GM11168 (cell line): Measurements from ENCODE around the gene DNAH8.
"Not testable (repeated sequence)": the region's sequence is repeated elsewhere in the genome, so short reads cannot be mapped to it uniquely, and the experiment has no call there.

Experiments
- in situ Hi-C: fragments of 300-500 bp; cut with MboI; formaldehyde crosslinking; loops from one replicate; pipeline ENCODE4 v1.12.0; 2022; ENCODE audit warnings: low sequenced_read_pairs; ENCODE audit not compliant: unreplicated experiment

The DNAH8 gene

DNA sequence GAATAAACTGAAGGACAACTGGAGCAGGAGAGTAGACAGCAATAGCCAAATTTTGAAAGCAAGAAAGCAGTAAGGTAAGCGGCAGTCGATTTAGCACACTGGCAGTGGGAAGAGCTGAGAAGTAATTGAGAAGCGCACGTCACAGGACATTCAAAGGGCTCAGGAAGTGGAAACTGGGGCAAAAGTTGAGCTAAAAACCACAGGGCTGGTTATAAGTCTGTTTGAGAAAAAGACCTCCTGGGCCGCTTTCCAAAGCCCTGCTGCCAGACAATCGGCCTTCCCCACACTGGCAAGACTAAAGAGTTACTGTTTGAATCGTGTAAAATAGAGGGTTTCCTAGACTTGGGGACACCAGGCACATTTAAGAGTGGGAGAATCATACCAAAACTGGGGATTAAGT, 161.4 kb downstream of the DNAH8 start:
- in situ Hi-C loops, result no loop called here

DNA sequence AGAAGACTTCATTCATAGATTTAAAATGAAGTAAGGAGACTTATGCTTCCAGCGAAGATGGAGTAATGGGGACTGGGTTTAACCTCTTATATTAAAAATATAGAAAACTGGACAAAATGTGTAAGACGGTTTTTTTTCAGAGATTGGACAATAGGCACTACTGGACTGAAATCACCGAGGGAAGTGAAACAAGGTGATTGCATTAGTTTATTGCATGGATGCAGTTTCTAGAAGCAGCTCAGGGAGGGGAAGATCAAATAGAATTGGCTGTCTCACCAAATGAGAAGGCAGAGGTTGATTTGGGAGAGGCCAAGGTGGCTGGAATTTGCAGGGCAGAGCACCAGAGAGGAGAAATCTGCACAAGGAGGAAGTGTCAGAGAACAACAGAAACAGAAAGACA, 162.6 kb downstream of the DNAH8 start:
- in situ Hi-C loops, result no loop called here

GRCh38 chr6:38882157-38882556, 167.0 kb downstream of the DNAH8 start:
- in situ Hi-C loops, result no loop called here

DNA sequence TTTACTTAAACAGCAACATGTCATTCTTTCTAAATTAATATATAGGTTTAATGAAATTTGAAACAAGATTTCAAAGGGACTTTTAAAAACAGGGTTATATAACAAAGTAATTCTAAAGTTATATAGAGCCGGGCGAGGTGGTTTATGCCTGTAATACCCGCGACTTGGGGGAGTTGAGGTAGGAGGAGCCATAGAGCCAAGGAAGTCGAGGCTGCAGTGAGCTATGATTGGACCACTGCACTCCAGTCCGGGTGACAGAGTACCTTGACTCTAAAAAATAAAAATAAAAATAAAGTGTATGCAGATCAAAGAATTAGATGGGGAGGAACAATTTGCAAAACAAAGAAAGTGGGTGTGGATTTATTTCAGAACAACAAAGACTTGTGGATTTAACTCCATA, 182.4 kb downstream of the DNAH8 start:
- in situ Hi-C loops, result no loop called here

DNA sequence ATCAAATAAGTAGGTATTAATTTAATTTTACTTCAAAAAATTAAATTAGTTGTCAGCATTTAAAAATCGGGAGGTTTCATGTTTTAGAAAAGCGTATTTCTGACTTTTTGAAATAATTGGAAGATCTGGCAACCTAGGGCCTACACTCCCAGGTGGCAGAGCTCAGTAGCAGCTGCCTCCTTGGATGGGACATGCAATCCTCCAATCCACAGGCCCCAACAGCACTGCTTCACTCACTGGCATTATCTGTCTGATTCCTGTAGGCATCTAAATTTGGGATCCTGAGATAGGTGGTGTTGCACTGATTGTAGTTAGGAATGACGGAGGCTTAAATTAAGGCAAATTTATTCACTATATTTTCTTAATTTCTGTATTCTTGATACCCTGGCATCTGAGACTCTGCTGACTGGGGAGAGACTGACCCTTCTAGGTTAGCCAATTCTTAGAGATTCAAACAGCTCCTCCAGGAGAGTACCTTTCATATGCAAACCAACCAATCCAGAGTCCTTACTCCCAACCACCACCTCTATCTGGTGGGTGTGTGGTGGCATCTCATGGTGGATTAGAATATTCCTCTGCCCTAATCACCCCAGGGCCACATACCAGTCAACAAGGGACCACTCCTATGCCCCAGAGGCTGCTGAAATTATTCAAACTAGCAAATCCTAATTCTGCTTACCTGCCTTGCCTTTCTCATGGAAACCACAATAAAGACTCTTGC, 186.9 kb downstream of the DNAH8 start:
- in situ Hi-C loops, result no loop called here

GRCh38 chr6:38906582-38906981, 191.5 kb downstream of the DNAH8 start:
- in situ Hi-C loops, result no loop called here

GRCh38 chr6:38907264-38907663, 192.2 kb downstream of the DNAH8 start:
- in situ Hi-C loops, result no loop called here

- in situ Hi-C loops, result no loop called here
Measured at GRCh38 chr6:38909015-38909730, 194.1 kb downstream of the DNAH8 start.

DNA sequence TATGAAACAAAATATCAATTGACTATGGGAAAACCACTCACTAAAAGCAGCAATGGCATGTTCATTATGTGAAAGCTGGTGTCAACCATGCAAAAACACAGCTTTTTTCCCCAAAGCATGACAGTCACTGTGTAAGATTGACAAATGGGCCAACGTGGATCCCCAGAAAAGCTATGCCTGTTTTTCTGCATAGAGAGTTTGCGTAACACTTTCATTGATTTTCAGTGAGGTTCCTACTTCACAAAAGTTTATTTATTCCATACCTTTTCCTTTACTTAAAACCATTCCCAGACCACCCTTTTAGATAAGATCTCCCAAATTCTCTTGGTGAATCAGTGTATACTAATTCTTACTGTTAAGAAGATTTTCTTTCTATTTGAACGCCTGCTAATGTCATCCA, 195.1 kb downstream of the DNAH8 start:
- in situ Hi-C loops, result no loop called here

- in situ Hi-C loops, result no loop called here
Measured at GRCh38 chr6:38912378-38912777, 197.3 kb downstream of the DNAH8 start.

- in situ Hi-C loops, result no loop called here
Measured at GRCh38 chr6:38915205-38915925, 200.3 kb downstream of the DNAH8 start.

DNA sequence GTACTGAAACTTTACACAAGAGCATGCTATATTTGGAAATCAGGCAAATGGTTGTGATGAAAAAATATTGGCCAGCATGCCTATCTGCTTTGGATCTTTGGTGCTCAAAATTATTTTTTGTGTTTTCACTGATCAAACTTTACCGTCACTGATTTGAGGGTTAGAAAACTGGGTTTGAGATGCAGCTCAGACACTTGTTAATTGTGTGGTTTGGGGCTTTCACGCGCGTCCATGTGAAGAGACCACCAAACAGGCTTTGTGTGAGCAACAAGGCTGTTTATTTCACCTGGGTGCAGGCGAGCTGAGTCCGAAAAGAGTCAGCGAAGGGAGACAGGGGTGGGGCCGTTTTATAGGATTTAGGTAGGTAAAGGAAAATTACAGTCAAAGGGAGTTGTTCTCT, 206.4 kb downstream of the DNAH8 start:
- in situ Hi-C loops, result not testable (repeated sequence)

DNA sequence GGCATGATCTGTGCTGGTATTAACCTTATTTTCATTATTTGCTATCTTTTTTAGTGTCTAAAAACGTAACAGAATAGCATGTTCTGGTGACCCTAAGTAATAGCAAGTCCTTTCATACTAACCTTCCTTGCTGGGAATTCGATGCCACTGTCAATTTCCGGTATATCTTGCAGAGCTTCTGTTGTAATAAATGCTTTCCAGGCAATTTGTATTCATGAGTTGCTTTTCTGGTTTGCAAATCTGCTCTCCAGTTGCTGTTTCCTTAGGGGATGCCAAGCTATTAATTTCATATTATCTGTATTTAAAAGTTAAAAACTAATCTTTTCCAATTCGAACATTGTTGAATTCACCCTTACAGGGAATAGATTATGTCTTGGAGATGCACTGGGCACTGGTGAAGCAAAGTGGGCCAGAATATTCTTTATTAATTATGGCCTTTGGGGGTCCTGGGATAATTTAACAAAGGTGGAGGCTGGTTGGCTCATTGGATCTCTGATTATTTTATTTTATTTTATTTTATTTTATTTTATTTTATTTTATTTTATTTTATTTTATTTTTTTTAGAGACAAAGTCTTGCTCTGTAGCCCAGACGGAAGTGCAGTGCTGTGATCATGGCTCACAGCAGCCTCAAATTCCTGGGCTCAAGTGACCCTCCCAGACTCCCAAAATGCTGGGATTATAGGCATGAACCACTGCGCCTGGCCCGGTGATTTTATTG, 209.8 kb downstream of the DNAH8 start:
- in situ Hi-C loops, result no loop called here

DNA sequence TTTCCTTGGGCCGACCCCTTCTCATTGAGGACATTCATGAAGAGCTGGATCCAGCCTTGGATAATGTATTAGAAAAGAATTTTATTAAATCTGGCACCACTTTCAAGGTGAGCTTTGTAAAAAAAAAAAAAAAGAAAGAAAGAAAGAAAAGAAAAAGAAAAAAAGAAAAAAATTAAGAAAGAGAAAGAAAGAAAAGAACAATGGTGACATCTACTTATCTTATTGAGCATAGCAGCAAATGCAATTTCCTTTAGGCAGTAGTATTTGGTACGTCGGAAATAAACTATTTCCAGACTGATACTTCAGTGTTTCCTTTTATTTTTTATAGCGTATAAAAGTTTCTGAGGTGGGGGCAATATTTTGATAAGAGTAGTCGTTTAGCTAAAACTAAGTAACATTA, 214.4 kb downstream of the DNAH8 start:
- in situ Hi-C loops, result no loop called here

GRCh38 chr6:38933426-38933825, 218.3 kb downstream of the DNAH8 start:
- in situ Hi-C loops, result no loop called here

GRCh38 chr6:38935051-38935450, 219.9 kb downstream of the DNAH8 start:
- in situ Hi-C loops, result no loop called here

DNA sequence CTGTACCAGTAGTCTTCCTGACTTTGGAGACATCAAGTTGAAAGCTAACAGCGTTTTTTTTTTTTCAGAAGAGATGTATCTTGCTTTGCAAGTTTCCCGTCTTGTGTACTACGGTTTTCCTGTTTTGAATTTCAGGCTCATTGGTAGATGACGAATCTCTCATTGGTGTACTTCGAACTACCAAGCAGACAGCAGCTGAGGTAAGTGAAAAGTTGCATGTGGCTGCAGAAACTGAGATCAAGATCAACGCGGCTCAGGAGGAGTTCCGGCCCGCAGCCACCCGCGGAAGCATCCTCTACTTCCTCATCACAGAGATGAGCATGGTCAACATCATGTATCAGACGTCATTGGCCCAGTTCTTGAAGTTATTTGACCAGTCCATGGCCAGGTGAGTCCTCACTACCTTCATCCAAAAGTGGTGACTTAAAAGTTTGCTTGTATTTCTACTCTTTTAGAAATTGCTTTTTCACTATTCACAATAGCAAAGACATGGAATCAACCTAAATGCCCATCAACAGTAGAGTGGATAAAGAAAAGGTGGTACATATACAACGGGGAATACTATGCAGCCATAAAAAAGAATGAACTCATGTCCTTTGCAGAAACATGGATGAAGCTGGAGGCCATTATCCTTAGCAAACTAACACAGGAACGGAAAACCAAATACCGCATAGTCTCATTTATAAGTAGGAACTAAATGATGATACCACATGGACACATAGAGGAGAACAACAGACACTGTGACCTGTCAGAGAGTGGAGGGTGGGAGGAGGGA, 222.9 kb downstream of the DNAH8 start:
- in situ Hi-C loops, result no loop called here

- in situ Hi-C loops, result no loop called here
Measured at GRCh38 chr6:38938741-38939140, 223.6 kb downstream of the DNAH8 start.

- in situ Hi-C loops, result no loop called here
Measured at GRCh38 chr6:38942442-38942841, 227.3 kb downstream of the DNAH8 start.

GRCh38 chr6:38942965-38943364, 227.9 kb downstream of the DNAH8 start:
- in situ Hi-C loops, result no loop called here
